Panc1 (cell line): ENCODE data around the gene TRDN. TPM values are rescaled to one million over a fixed set of nuclear protein-coding genes. Genes with fewer than 3 reads are reported as not detected.

Source experiments
- ATAC-seq: fragments of 200-7000 bp; cut with Tn5 transposase; 2 replicates; pipeline ENCODE4 v1.9.1; 2020; ENCODE audit warnings: mild to moderate bottlenecking, moderate library complexity
- BruUV-seq: library from RNA; stranded (reverse); fragments of 400-500 nt; replicated peaks from 2 replicates; lab custom pipeline; 2021; lab: Mats Ljungman, UMichigan
- CTCF ChIA-PET: fragments of 300-600 bp; sonication (Branson Sonifier 250); formaldehyde crosslinking; loops from one replicate; lab custom pipeline; 2022; ENCODE audit warnings: antibody characterized with exemption; lab: Charles Lee
- POLR2A ChIA-PET: fragments of 300-600 bp; sonication (Branson Sonifier 250); formaldehyde crosslinking; loops from one replicate; lab custom pipeline; 2022; ENCODE audit warnings: antibody characterized with exemption; lab: Charles Lee
- DNase-seq: peaks from one replicate; pipeline ENCODE4 v3.0.0-alpha.2; 2010; ENCODE audit warnings: low read depth, low spot score
- H3K27ac ChIP-seq: 2 replicates; pipeline ENCODE4 v1.5.1; 2011; ENCODE audit warnings: mild to moderate bottlenecking, low read length, inconsistent platforms
- H3K27me3 ChIP-seq: fragments of 200-500 bp; sonication (Bioruptor generic); 2 replicates; pipeline ENCODE4 v1.6.0; 2014; ENCODE audit warnings: low read length, inconsistent platforms; ENCODE audit not compliant: control insufficient read depth, insufficient read depth
- H3K36me3 ChIP-seq: fragments of 200-500 bp; sonication (Bioruptor generic); 2 replicates; pipeline ENCODE4 v1.5.1; 2014; ENCODE audit warnings: inconsistent platforms, mild to moderate bottlenecking, low read length, moderate library complexity; ENCODE audit not compliant: control insufficient read depth, insufficient read depth
- H3K4me1 ChIP-seq: 2 replicates; pipeline ENCODE4 v1.5.1; 2011; ENCODE audit warnings: inconsistent platforms, mild to moderate bottlenecking, low read length, moderate library complexity; ENCODE audit not compliant: control insufficient read depth, insufficient read depth
- H3K4me3 ChIP-seq, 2 experiments: 2 replicates each; pipeline ENCODE4 v1.5.1; 2011 to 2012; ENCODE audit warnings: low read depth in 2 of 2, low read length in 2 of 2, mild to moderate bottlenecking in 2 of 2, inconsistent platforms in 1 of 2, moderate library complexity in 1 of 2
- H3K9me3 ChIP-seq: fragments of 200-500 bp; sonication (Bioruptor generic); 2 replicates; pipeline ENCODE4 v1.5.1; 2014; ENCODE audit warnings: low read depth, mild to moderate bottlenecking, inconsistent platforms, low read length, moderate library complexity; ENCODE audit not compliant: control insufficient read depth, insufficient read depth
- CTCF ChIP-seq: fragments of 450-650 bp; IDR thresholded peaks from 2 replicates; pipeline ENCODE4 v1.5.1; 2017; ENCODE audit warnings: mild to moderate bottlenecking
- POLR2AphosphoS5 ChIP-seq: IDR thresholded peaks from 2 replicates; pipeline ENCODE4 v1.6.1; 2012; ENCODE audit warnings: mild to moderate bottlenecking, low read depth, low read length, moderate library complexity
- REST ChIP-seq, 2 experiments: IDR thresholded peaks; 2 replicates each; pipeline ENCODE4 v1.6.1; 2011 to 2012; ENCODE audit warnings: low read depth in 2 of 2, control low read depth in 1 of 2, low read length in 1 of 2, mild to moderate bottlenecking in 1 of 2, moderate library complexity in 1 of 2; ENCODE audit not compliant: insufficient read depth in 1 of 2
- SIN3A ChIP-seq: IDR thresholded peaks from 2 replicates; pipeline ENCODE4 v1.6.1; 2012; ENCODE audit warnings: low read depth, mild to moderate bottlenecking, low read length, moderate library complexity, borderline replicate concordance; ENCODE audit not compliant: insufficient read depth
- TCF7L2 ChIP-seq: IDR thresholded peaks from 2 replicates; pipeline ENCODE4 v1.6.1; 2011; ENCODE audit warnings: mild to moderate bottlenecking, low read depth, low read length, inconsistent platforms
- in situ Hi-C: cut with HindIII; loops from 2 replicates; pipeline ENCODE4 v1.10.0; 2016; ENCODE audit warnings: low sequenced_read_pairs, low pct_unique_long_range_greater_than_20kb
- intact Hi-C: fragments of 100-400 bp; cut with micrococcal nuclease; formaldehyde crosslinking; loops from one replicate; pipeline ENCODE4 v1.10.0; 2022; ENCODE audit not compliant: unreplicated experiment
- total RNA-seq: library from RNA; stranded (reverse); gene quantifications from one replicate; pipeline ENCODE4 v1.2.1, GENCODE V29; 2021; ENCODE audit not compliant: unreplicated experiment

The TRDN gene
- total RNA-seq, 1 experiment from 2014 or later: not detected

- CTCF ChIA-PET: no interaction called here
- BruUV-seq: no TSS peak
These were observed 341.1 kb downstream of the TRDN start for GRCh38 chr6:123295672-123296071.

GRCh38 chr6:123295181-123295580, 341.6 kb downstream of the TRDN start:
- H3K27ac ChIP-seq: no peak overlapping the region
- TF ChIP-seq REST (IDR thresholded peaks at IDR 0.05; ENCODE audit: insufficient read depth in 1 of 2, low read depth in 2 of 2, low read length in 1 of 2) (no peak), SIN3A (no peak), CTCF (no peak), TCF7L2 (no peak), POLR2AphosphoS5 (no peak)
- ATAC-seq: no peak
- intact Hi-C loops: no loop called here
- no peaks in the 10 kb centered on the region for H3K4me1 ChIP-seq
- POLR2A ChIA-PET: no interaction called here
- no TSS peak for BruUV-seq
- H3K36me3 ChIP-seq: no peaks in the 10 kb centered on the region
- CTCF ChIA-PET: no interaction called here
- no peak overlapping the region for H3K4me3 ChIP-seq
- DNase-seq: no peak
- no peaks in the 10 kb centered on the region for H3K27me3 ChIP-seq
- no peaks in the 10 kb centered on the region; the same call in 1 of the 2 replicates for H3K9me3 ChIP-seq
- in situ Hi-C loops: no loop called here

More at GRCh38 chr6:123295672-123296071, 341.1 kb downstream of the TRDN start:
- no peak for TF ChIP-seq TCF7L2
- TF ChIP-seq REST (IDR thresholded peaks at IDR 0.05; ENCODE audit: insufficient read depth in 1 of 2, low read depth in 2 of 2, low read length in 1 of 2): no peak
- no peak for TF ChIP-seq POLR2AphosphoS5
- TF ChIP-seq CTCF: no peak
- no peak for TF ChIP-seq SIN3A
- Histone ChIP-seq H3K27ac (no peak overlapping the region), H3K9me3 (no peaks in the 10 kb centered on the region; the same call in 1 of the 2 replicates), H3K36me3 (no peaks in the 10 kb centered on the region), H3K4me3 (no peak overlapping the region), H3K4me1 (no peaks in the 10 kb centered on the region), H3K27me3 (no peaks in the 10 kb centered on the region)
- POLR2A ChIA-PET: no interaction called here
- intact Hi-C loops (no loop called here), in situ Hi-C loops (no loop called here)
- no peak for ATAC-seq
- no peak for DNase-seq
